A549 (cell line): ENCODE results near the gene HOXA7. TPM values are rescaled to one million over a fixed set of nuclear protein-coding genes. Genes with fewer than 3 reads are reported as not detected.
A peak's percentile ranks its signal among the peaks of the same experiment; 100 is the strongest.

Experiments
- ATAC-seq, 2 experiments: fragments of 200-7000 bp in 1 of 2; fragments of >200 bp in 1 of 2; cut with Nextera tagmentation in 1 of 2; cut with Tn5 transposase in 1 of 2; 3 replicates each; pipeline versions ENCODE4 v1.8.0 to v1.9.1; 2018 to 2020; ENCODE audit warnings: mild to moderate bottlenecking in 1 of 2, moderate library complexity in 1 of 2
- CTCF ChIA-PET: fragments of 300-600 bp; sonication (Branson Sonifier 250); formaldehyde crosslinking; extraction: SDS; loops from one replicate; lab custom pipeline; 2021; ENCODE audit warnings: antibody characterized with exemption, inconsistent platforms; lab: Yijun Ruan, JAX
- POLR2A ChIA-PET: fragments of 350-600 bp; formaldehyde crosslinking; extraction: SDS; loops from one replicate; lab custom pipeline; 2021; ENCODE audit warnings: antibody characterized with exemption, inconsistent platforms; lab: Yijun Ruan, JAX
- DNase-seq, 2 experiments: peaks; one replicate each; pipeline versions ENCODE4 v3.0.0 to v3.0.0-alpha.2; 2011 to 2016; ENCODE audit warnings: low read depth in 1 of 2, low spot score in 1 of 2
- FAIRE-seq: peaks from 2 replicates; lab custom pipeline; 2011; peaks lifted over from hg19 to GRCh38; lab: Jason Lieb, UNC
- H3K27ac ChIP-seq, 2 experiments: fragments of >200 bp; sonication (Bioruptor Twin); formaldehyde crosslinking; 3 replicates each; pipeline ENCODE4 v1.5.1; 2016 to 2017
- H3K4me1 ChIP-seq: fragments of >200 bp; sonication (Bioruptor Twin); formaldehyde crosslinking; 3 replicates; pipeline ENCODE4 v1.6.1; 2016
- H3K4me2 ChIP-seq: fragments of >200 bp; sonication (Bioruptor Twin); formaldehyde crosslinking; 3 replicates; pipeline ENCODE4 v1.6.1; 2016
- H3K4me3 ChIP-seq: fragments of >200 bp; sonication (Bioruptor Twin); formaldehyde crosslinking; 3 replicates; pipeline ENCODE4 v1.5.1; 2016
- H3K9me3 ChIP-seq: fragments of >200 bp; sonication (Bioruptor Twin); formaldehyde crosslinking; 3 replicates; pipeline ENCODE4 v1.6.1; 2016
- CEBPB ChIP-seq, 2 experiments: fragments of >200 bp in 1 of 2; sonication (Bioruptor Twin) in 1 of 2; formaldehyde crosslinking in 1 of 2; IDR thresholded peaks; 2 replicates each; pipeline ENCODE4 v1.6.1; 2012 to 2016
- E2F6 ChIP-seq: IDR thresholded peaks from 2 replicates; pipeline ENCODE4 v1.6.1; 2012; ENCODE audit warnings: low read depth, borderline replicate concordance
- FOXS1 ChIP-seq: fragments of 250-450 bp; sonication (Bioruptor Pico); IDR thresholded peaks from 2 replicates; pipeline ENCODE4 v1.5.0; 2020; ENCODE audit warnings: mild to moderate bottlenecking, moderate library complexity
- JUN ChIP-seq, 2 experiments: fragments of >200 bp; sonication (Bioruptor Twin); formaldehyde crosslinking; IDR thresholded peaks; 2 replicates in 1 of 2; 3 replicates in 1 of 2; pipeline ENCODE4 v1.6.1; 2016 to 2017
- KDM1A ChIP-seq: fragments of 200-600 bp; sonication (generic); IDR thresholded peaks from 2 replicates; pipeline ENCODE4 v1.6.1; 2016; ENCODE audit warnings: low read depth, mild to moderate bottlenecking
- PHF8 ChIP-seq: fragments of 200-600 bp; sonication (generic); IDR thresholded peaks from 2 replicates; pipeline ENCODE4 v1.6.1; 2016; ENCODE audit warnings: low read depth, mild to moderate bottlenecking, antibody characterized with exemption, moderate library complexity, borderline replicate concordance
- POLR2A ChIP-seq: IDR thresholded peaks from 2 replicates; pipeline ENCODE4 v1.6.1; 2012; ENCODE audit warnings: mild to moderate bottlenecking, low read length
- POLR2AphosphoS2 ChIP-seq: conservative IDR thresholded peaks from 2 replicates; pipeline ENCODE4 v1.6.1; 2012; ENCODE audit warnings: low read length, improper control_type of control experiment, inconsistent platforms
- RAD21 ChIP-seq, 2 experiments: fragments of >200 bp in 1 of 2; sonication (Bioruptor Twin) in 1 of 2; formaldehyde crosslinking in 1 of 2; IDR thresholded peaks in 1 of 2; conservative IDR thresholded peaks in 1 of 2; 2 replicates in 1 of 2; 3 replicates in 1 of 2; pipeline ENCODE4 v1.6.1; 2012 to 2018; ENCODE audit warnings: inconsistent platforms in 1 of 2
- TFCP2L1 ChIP-seq: fragments of 250-450 bp; sonication (Bioruptor Pico); IDR thresholded peaks from 2 replicates; pipeline ENCODE4 v1.5.0; 2021; ENCODE audit warnings: mild to moderate bottlenecking
- ZC3H11A ChIP-seq: fragments of 450-650 bp; IDR thresholded peaks from 2 replicates; pipeline ENCODE4 v1.6.1; 2014; ENCODE audit warnings: antibody characterized with exemption, mild to moderate bottlenecking
- WGBS: methylation state at CpG from one replicate; pipeline ENCODE4 v1.1.6; 2017; ENCODE audit errors: missing lambda C conversion rate; 5-methylcytosine and 5-hydroxymethylcytosine counted together
- polyA plus RNA-seq, 4 experiments: library from polyadenylated mRNA; depleted of rRNA in 3 of 4; stranded (reverse); fragments of >200 nt; fragmentation: RNase III in 1 of 4; extraction: RNeasy Plus Mini Kit Qiagen cat#74134 plus additional on column Dnase treatment in 1 of 4; gene quantifications; 2 replicates in 3 of 4; 3 replicates in 1 of 4; pipeline ENCODE4 v1.2.3, GENCODE V29; 2011 to 2017
- TF ChIP-seq, protein P1 (sequence below): fragments of >200 bp; sonication (Bioruptor Twin); formaldehyde crosslinking; IDR thresholded peaks from 3 replicates; pipeline ENCODE4 v1.6.1; 2016
- TF ChIP-seq, protein P2 (sequence below): IDR thresholded peaks from 2 replicates; pipeline ENCODE4 v1.6.1; 2012

Gene HOXA7
- polyA plus RNA-seq, 2 of the 4 experiments (the other 2 are of a cell fraction), result 4.1 to 4.8 TPM

GRCh38 chr7:27123477-27124053 is 32.9 kb downstream of the HOXA7 start:
- POLR2A ChIA-PET, result interaction anchor here (0.9 to 1.9 kb wide), 4 partner anchors 7 to 259 kb away, joined by 3 to 9 read pairs (median 6); partner anchors contain the start of genes HOXA4 and SKAP2
- peaks cover 37% of the 10 kb centered on the region for H3K4me1 ChIP-seq
- ATAC-seq (no peak), FAIRE-seq (no peak), DNase-seq (no peak)
- H3K4me3 ChIP-seq, result peak overlapping the region; percentile 57
- peak overlapping the region; percentile 89 to 90; a peak in 5 of 6 replicates for H3K27ac ChIP-seq
- TF ChIP-seq TFCP2L1 (CRISPR knock-in tag) (no peak), KDM1A (no peak), POLR2AphosphoS2 (no peak)
- no peaks in the 10 kb centered on the region for H3K9me3 ChIP-seq
- 96% methylated on average over 26 of the region's 26 CpGs for whole genome bisulfite sequencing
- CTCF ChIA-PET, result interaction anchor here (0.6 to 2.6 kb wide), 3 partner anchors 9 to 246 kb away, joined by 3 to 6 read pairs (median 3); partner anchors contain the start of gene HOXA5
- H3K4me2 ChIP-seq, result peak overlapping the region; percentile 85

GRCh38 chr7:27123007-27123476 is 33.4 kb downstream of the HOXA7 start:
- FAIRE-seq (no peak), ATAC-seq (peak; percentile 27 to 37; a peak in 3 of 6 replicates), DNase-seq (no peak)
- WGBS, result 54% methylated on average over 14 of the region's 14 CpGs
- H3K27ac ChIP-seq, result peak overlapping the region; percentile 89 to 90
- peaks cover 42% of the 10 kb centered on the region for H3K4me1 ChIP-seq
- peak overlapping the region; percentile 57 for H3K4me3 ChIP-seq
- no peak for TF ChIP-seq ZC3H11A
- TF ChIP-seq CEBPB (IDR thresholded peaks at IDR 0.05), result peak; percentile 65 to 90; a peak in 3 of 4 replicates
- ChIA-PET POLR2A (interaction anchor here (0.8 to 1.9 kb wide), 5 partner anchors 8 to 259 kb away, joined by 3 to 9 read pairs (median 5); partner anchors contain the start of genes HOXA4, HOXA5 and SKAP2), CTCF (interaction anchor here (0.5 to 2.6 kb wide), 4 partner anchors 9 to 462 kb away, joined by 3 to 6 read pairs (median 3); partner anchors contain the start of gene HOXA5)
- no peaks in the 10 kb centered on the region for H3K9me3 ChIP-seq
- peak overlapping the region; percentile 85 for H3K4me2 ChIP-seq

DNA sequence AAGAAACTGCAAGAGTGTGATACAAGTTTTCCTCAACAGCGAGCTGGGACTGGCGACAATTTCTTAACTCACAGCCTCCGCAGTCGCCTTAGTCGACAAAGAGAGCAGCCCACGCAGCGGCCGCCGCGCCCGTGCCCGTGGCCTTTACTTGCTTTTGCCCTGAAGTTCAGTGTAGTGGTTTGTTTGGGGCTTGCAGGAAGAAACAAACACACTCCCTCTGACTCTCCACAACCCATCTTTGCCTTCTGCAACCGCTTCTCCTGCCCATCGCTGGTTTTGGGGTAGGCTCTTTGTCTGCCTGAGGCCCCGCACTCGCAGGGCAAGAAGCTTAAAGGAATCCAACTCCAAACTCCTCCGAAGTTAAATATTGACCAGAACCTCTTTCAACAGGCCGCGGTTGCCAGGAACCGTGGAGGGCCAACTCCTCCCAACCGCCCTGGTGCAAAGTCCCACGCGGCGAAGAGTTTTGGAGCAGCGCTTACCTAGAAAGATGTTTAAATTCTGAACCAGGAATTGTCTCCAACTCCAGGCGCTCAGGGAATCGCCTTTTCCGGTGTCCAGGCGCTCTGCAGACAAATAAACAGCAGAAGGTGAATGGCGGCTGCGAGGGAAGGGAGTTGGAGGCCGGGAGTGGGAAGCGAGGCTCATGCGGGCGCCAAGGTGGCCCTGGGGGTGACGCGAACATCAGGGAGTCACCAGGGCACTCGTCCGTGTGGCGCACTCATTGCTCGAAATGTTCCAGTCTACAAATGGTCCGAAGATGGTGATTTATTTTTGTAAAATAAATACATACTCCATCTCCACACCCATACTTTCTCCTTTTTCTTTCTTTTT is 34.2 kb downstream of the HOXA7 start:
- H3K4me1 ChIP-seq, result peaks cover 49% of the 10 kb centered on the region
- H3K4me3 ChIP-seq, result peak overlapping the region; percentile 57
- ChIA-PET POLR2A (interaction anchor here (0.8 to 1.9 kb wide), 7 partner anchors 8 to 258 kb away, joined by 3 to 9 read pairs (median 5); partner anchors contain the start of genes HOXA4, HOXA5 and SKAP2), CTCF (interaction anchor here (0.5 to 2.6 kb wide), 7 partner anchors 8 to 461 kb away, joined by 3 to 6 read pairs (median 4); partner anchors contain the start of genes HOXA4 and HOXA5)
- TF ChIP-seq PHF8, result peak; percentile 30; the same call in 1 of the 2 replicates
- no peak for TF ChIP-seq FOXS1 (CRISPR knock-in tag)
- 0 out of 5 replicates have a peak, but pooled peaks of 1 of the 2 experiments have one; percentile 11 for TF ChIP-seq RAD21 (conservative IDR thresholded peaks at IDR 0.05 in 1 of 2, IDR thresholded peaks at IDR 0.05 in 1 of 2)
- TF ChIP-seq, protein P1, sequence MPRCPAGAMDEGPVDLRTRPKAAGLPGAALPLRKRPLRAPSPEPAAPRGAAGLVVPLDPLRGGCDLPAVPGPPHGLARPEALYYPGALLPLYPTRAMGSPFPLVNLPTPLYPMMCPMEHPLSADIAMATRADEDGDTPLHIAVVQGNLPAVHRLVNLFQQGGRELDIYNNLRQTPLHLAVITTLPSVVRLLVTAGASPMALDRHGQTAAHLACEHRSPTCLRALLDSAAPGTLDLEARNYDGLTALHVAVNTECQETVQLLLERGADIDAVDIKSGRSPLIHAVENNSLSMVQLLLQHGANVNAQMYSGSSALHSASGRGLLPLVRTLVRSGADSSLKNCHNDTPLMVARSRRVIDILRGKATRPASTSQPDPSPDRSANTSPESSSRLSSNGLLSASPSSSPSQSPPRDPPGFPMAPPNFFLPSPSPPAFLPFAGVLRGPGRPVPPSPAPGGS, result no peak
- TF ChIP-seq JUN (IDR thresholded peaks at IDR 0.05), result peak in 1 of 2 experiments; percentile 47; a peak in 3 of 5 replicates
- TF ChIP-seq POLR2A, result peak; percentile 36
- peak; percentile 50; the same call in 1 of the 2 replicates for TF ChIP-seq E2F6
- TF ChIP-seq, protein P2, sequence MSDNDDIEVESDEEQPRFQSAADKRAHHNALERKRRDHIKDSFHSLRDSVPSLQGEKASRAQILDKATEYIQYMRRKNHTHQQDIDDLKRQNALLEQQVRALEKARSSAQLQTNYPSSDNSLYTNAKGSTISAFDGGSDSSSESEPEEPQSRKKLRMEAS, result peak; percentile 68
- H3K4me2 ChIP-seq, result peak overlapping the region; percentile 85
- H3K27ac ChIP-seq, result peak overlapping the region; percentile 89 to 90
- no peaks in the 10 kb centered on the region for H3K9me3 ChIP-seq
- WGBS, result 3% methylated on average over 39 of the region's 42 CpGs
- ATAC-seq (peak; percentile 63 to 69), DNase-seq (peak; percentile 55 to 69), FAIRE-seq (no peak)
